SK-N-SH (cell line): Measurements from ENCODE around the gene ERLEC1. TPM values are rescaled to one million over a fixed set of nuclear protein-coding genes. Genes with fewer than 3 reads are reported as not detected.

Experiments used
- CTCF ChIA-PET: fragments of 300-600, 350-600 bp; formaldehyde crosslinking; extraction: SDS; loops from one replicate; lab custom pipeline; 2021; lab: Yijun Ruan, JAX
- POLR2A ChIA-PET: fragments of 350-600 bp; sonication (Branson Sonifier 250); formaldehyde crosslinking; extraction: SDS; loops from one replicate; lab custom pipeline; 2020; ENCODE audit warnings: antibody characterized with exemption, inconsistent platforms; lab: Yijun Ruan, JAX
- DNase-seq: peaks from one replicate; pipeline ENCODE4 v3.0.0; 2012
- H2AFZ ChIP-seq: fragments of 200-600 bp; sonication (generic); 2 replicates; pipeline ENCODE4 v1.8.1; 2016; ENCODE audit warnings: antibody characterized with exemption, mild to moderate bottlenecking, low read depth
- H3F3A ChIP-seq: fragments of 200-600 bp; sonication (generic); replicated peaks from 2 replicates; pipeline ENCODE3; 2016; ENCODE audit warnings: antibody characterized with exemption, mild to moderate bottlenecking; ENCODE audit not compliant: insufficient read depth
- H3K27ac ChIP-seq, 2 experiments: fragments of 200-500 bp in 1 of 2; fragments of 200-600 bp in 1 of 2; sonication (Bioruptor generic) in 1 of 2; sonication (generic), shearing (Covaris generic) in 1 of 2; 2 replicates each; pipeline versions ENCODE4 v1.5.1 to v1.6.1; 2014 to 2016; ENCODE audit warnings: low read depth in 2 of 2, inconsistent platforms in 1 of 2, low read length in 1 of 2, mild to moderate bottlenecking in 1 of 2, mixed read lengths in 1 of 2
- H3K27me3 ChIP-seq: fragments of 200-600 bp; sonication (generic), shearing (Covaris generic); 2 replicates; pipeline ENCODE4 v1.6.1; 2016; ENCODE audit warnings: mixed run types; ENCODE audit not compliant: insufficient read depth
- H3K36me3 ChIP-seq, 2 experiments: fragments of 200-500 bp in 1 of 2; fragments of 200-600 bp in 1 of 2; sonication (Bioruptor generic) in 1 of 2; sonication (generic) in 1 of 2; replicated peaks in 1 of 2; 2 replicates each; pipeline versions ENCODE3 to v1.5.1; 2014 to 2016; ENCODE audit warnings: low read length in 1 of 2, mild to moderate bottlenecking in 1 of 2; ENCODE audit not compliant: insufficient read depth in 2 of 2, control insufficient read depth in 1 of 2
- H3K4me1 ChIP-seq, 2 experiments: fragments of 200-500 bp in 1 of 2; fragments of 200-600 bp in 1 of 2; sonication (Bioruptor generic) in 1 of 2; sonication (generic), shearing (Covaris generic) in 1 of 2; 2 replicates each; pipeline versions ENCODE4 v1.5.1 to v1.6.1; 2014 to 2016; ENCODE audit warnings: low read depth in 1 of 2, low read length in 1 of 2, mixed run types in 1 of 2; ENCODE audit not compliant: insufficient read depth in 2 of 2, control insufficient read depth in 1 of 2
- H3K4me2 ChIP-seq: fragments of 200-600 bp; sonication (generic), shearing (Covaris generic); 2 replicates; pipeline ENCODE4 v1.6.1; 2017; ENCODE audit warnings: mixed run types
- H3K4me3 ChIP-seq, 2 experiments: fragments of 200-500 bp in 1 of 2; fragments of 200-600 bp in 1 of 2; sonication (Bioruptor generic) in 1 of 2; sonication (generic), shearing (Covaris generic) in 1 of 2; 2 replicates each; pipeline versions ENCODE4 v1.5.1 to v1.8.1; 2014 to 2016; ENCODE audit warnings: low read depth in 2 of 2, inconsistent platforms in 1 of 2, low read length in 1 of 2, mild to moderate bottlenecking in 1 of 2, mixed read lengths in 1 of 2, moderate library complexity in 1 of 2
- H3K79me2 ChIP-seq: fragments of 200-600 bp; sonication (generic); 2 replicates; pipeline ENCODE4 v1.8.1; 2017; ENCODE audit warnings: mild to moderate bottlenecking; ENCODE audit not compliant: insufficient read depth
- H3K9ac ChIP-seq: fragments of 200-600 bp; sonication (generic); 2 replicates; pipeline ENCODE4 v1.6.1; 2017; ENCODE audit warnings: mixed run types
- H3K9me2 ChIP-seq: fragments of 200-600 bp; sonication (generic); 2 replicates; pipeline ENCODE4 v1.6.1; 2017; ENCODE audit warnings: mixed run types
- H3K9me3 ChIP-seq: fragments of 200-600 bp; sonication (generic); 2 replicates; pipeline ENCODE4 v1.6.1; 2017; ENCODE audit warnings: mixed run types, mild to moderate bottlenecking, moderate library complexity
- H4K20me1 ChIP-seq: fragments of 200-600 bp; sonication (generic); 2 replicates; pipeline ENCODE4 v1.6.1; 2017; ENCODE audit warnings: mild to moderate bottlenecking, mixed run types; ENCODE audit not compliant: insufficient read depth
- CTCF ChIP-seq: fragments of 200-600 bp; sonication (generic); IDR thresholded peaks from 2 replicates; pipeline ENCODE4 v1.6.1; 2017; ENCODE audit warnings: antibody characterized with exemption, mild to moderate bottlenecking, moderate library complexity
- FOXJ3 ChIP-seq: sonication (generic); formaldehyde crosslinking; IDR thresholded peaks from 2 replicates; pipeline ENCODE4 v1.5.1; 2020; ENCODE audit warnings: mild to moderate bottlenecking, missing genetic modification reagents
- GABPA ChIP-seq: IDR thresholded peaks from 2 replicates; pipeline ENCODE4 v1.4.0; 2012; ENCODE audit warnings: low read depth, mild to moderate bottlenecking
- IRF3 ChIP-seq: fragments of 150-350 bp; IDR thresholded peaks from 2 replicates; pipeline ENCODE4 v1.6.1; 2016; ENCODE audit warnings: mild to moderate bottlenecking, low read depth, low read length
- JUND ChIP-seq: IDR thresholded peaks from 2 replicates; pipeline ENCODE4 v1.4.0; 2012
- MAX ChIP-seq: IDR thresholded peaks from 2 replicates; pipeline ENCODE4 v1.4.0; 2012; ENCODE audit warnings: low read depth
- PBX3 ChIP-seq: IDR thresholded peaks from 2 replicates; pipeline ENCODE4; 2012
- POLR2AphosphoS5 ChIP-seq: IDR thresholded peaks from 2 replicates; pipeline ENCODE4 v1.6.1; 2012; ENCODE audit warnings: low read depth, low read length
- RFX5 ChIP-seq: IDR thresholded peaks from 2 replicates; pipeline ENCODE4 v1.6.1; 2012; ENCODE audit warnings: mild to moderate bottlenecking, improper control_type of control experiment, low read length
- TAF1 ChIP-seq: IDR thresholded peaks from 2 replicates; pipeline ENCODE4 v1.6.1; 2012; ENCODE audit warnings: low read depth, mild to moderate bottlenecking, low read length, moderate library complexity, borderline replicate concordance
- USF1 ChIP-seq: IDR thresholded peaks from 2 replicates; pipeline ENCODE4 v1.4.0; 2012; ENCODE audit warnings: low read depth, borderline replicate concordance
- USF2 ChIP-seq: fragments of 150-350 bp; IDR thresholded peaks from 2 replicates; pipeline ENCODE4 v1.6.1; 2017; ENCODE audit warnings: antibody characterized with exemption, low read length, low read depth, borderline replicate concordance
- polyA plus RNA-seq, 3 experiments: library from polyadenylated mRNA; depleted of rRNA; stranded (reverse); fragments of >200 nt; gene quantifications; 2 replicates each; pipeline ENCODE4 v1.2.3, GENCODE V29; 2012

ERLEC1 gene
- polyA plus RNA-seq, 1 of the 3 experiments (the other 2 are of a cell fraction): 61.7 TPM

- TF ChIP-seq CTCF (no peak), GABPA (no peak), USF2 (no peak), MAX (no peak), JUND (no peak), TAF1 (no peak), FOXJ3 (no peak)
Observed at GRCh38 chr2:53782676-53783075, 4.2 kb upstream of the ERLEC1 start (continued).

GRCh38 chr2:53784436-53784835 lies 2.4 kb upstream of the ERLEC1 start:
- TF ChIP-seq USF1 (no peak), IRF3 (no peak), RFX5 (no peak), POLR2AphosphoS5 (no peak), PBX3 (no peak), USF2 (no peak), CTCF (no peak)
- H3K9me3 ChIP-seq: no peaks in the 10 kb centered on the region
- ChIA-PET POLR2A (interaction anchor here (1.4 kb wide), 1 partner anchor 17 kb away, joined by 3 read pairs; the partner anchor contains the start of gene CHAC2), CTCF (no interaction called here)
- no peak overlapping the region for H3K27ac ChIP-seq
- peak overlapping the region; percentile 85 for H3K4me2 ChIP-seq
- H3K79me2 ChIP-seq: peaks cover 100% of the 10 kb centered on the region
- no peaks in the 10 kb centered on the region for H3K9me2 ChIP-seq
- no peak overlapping the region for H2AFZ ChIP-seq
- no peak for DNase-seq
- peaks cover 11% of the 10 kb centered on the region for H3F3A ChIP-seq
- no peak overlapping the region for H3K9ac ChIP-seq
- H4K20me1 ChIP-seq: peaks cover 5% of the 10 kb centered on the region; the same call in 1 of the 2 replicates
- no peak overlapping the region for H3K4me3 ChIP-seq
- peaks cover 14% of the 10 kb centered on the region in 2 experiments; a peak in 3 of 4 replicates for H3K4me1 ChIP-seq
- peaks cover 5 to 20% of the 10 kb centered on the region in 2 experiments for H3K36me3 ChIP-seq
- H3K27me3 ChIP-seq: no peaks in the 10 kb centered on the region
